ENCODE measurements around the gene ELOVL7. TPM values are rescaled to one million over a fixed set of nuclear protein-coding genes. Genes with fewer than 3 reads are reported as not detected.
"Not testable (repeated sequence)": the region's sequence is repeated elsewhere in the genome, so short reads cannot be mapped to it uniquely, and the experiment has no call there.

The ELOVL7 gene
- polyA plus RNA-seq, 5 donors: 1.8 to 5.0 (median 3.9) TPM

GRCh38 chr5:60797482-60798153 is 46.5 kb downstream of the ELOVL7 start:
- DNase-seq: no peak

DNA sequence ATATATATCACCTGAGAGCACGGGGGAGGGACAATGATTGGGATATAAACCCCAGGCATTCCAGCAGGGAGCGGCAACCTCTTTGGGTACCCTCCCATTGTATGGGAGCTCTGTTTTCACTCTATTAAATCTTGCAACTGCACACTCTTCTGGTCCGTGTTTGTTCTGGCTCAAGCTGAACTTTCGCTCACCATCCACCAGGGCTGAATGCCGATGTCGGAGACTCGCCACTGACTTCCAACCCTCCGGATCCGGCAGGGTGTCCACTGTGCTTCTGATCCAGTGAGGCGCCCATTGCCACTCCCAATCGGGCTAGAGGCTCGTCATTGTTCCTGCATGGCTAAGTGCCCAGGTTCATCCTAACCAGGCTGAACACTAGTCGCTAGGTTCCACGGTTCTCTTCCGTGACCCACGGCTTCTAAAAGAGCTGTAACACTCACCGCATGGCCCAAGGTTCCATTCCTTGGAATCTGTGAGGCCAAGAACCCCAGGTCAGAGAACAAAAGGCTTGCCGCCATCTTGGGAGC is 48.6 kb downstream of the ELOVL7 start:
- not testable (repeated sequence) for DNase-seq

GRCh38 chr5:60794691-60795090 is 49.4 kb downstream of the ELOVL7 start:
- DNase-seq: no peak

- DNase-seq: no peak
Measured at GRCh38 chr5:60792438-60792837, 51.6 kb downstream of the ELOVL7 start.

- no peak for DNase-seq
Measured at GRCh38 chr5:60789551-60789950, 54.5 kb downstream of the ELOVL7 start.

GRCh38 chr5:60788863-60789513 is 55.1 kb downstream of the ELOVL7 start:
- DNase-seq: no peak

- no peak for DNase-seq
Measured at GRCh38 chr5:60779466-60779865, 64.6 kb downstream of the ELOVL7 start.

DNA sequence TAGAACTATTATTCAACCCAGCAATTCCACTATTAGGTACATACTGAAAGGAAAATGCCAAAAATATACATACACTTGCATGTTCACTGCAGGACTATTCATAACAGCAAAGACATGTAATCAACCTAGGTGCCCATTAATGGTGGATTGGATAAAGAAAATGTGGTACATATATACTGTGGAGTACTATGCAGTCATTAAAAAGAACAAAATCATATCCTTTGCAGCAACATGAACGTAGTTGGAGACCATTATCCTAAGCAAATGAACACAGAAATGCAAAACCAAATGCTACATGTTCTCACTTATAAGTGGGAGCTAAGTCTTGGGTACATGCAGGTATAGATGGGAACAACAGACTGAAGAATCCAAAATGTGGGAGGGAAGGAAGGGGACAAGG is 67.7 kb downstream of the ELOVL7 start:
- no peak for DNase-seq

DNA sequence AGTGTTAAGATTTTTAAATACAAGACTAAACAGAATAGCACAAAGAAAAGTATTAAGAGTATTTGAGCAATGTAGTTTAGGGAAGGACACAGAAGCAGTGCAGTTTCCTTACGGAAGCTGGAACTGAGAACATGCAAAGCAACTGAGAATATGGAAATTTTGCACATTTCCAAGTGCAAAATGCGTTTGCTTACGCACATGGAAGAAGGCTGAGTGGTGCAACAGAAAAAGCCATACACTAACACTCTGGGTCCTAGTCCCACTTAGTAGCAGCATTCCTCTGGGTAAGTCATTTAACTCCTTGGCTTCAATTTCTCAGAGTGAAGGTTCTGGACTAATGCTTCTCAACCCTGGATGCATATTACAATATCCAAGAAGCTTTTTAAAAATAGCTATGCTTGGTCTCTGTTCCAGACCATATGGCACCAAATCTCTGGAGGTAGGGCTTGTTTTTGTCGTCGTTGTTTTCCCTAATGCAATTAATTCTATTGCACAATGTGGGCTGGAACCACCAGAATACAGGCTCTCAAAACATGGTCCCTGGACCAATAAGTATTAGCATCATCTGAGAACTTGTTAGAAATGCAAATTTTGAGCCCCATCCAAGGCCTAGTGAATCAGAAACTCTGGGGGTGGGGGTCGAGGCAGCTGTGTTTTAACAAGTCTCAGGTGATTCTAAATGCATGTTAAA is 78.9 kb downstream of the ELOVL7 start:
- DNase-seq: no peak

- no peak for DNase-seq
Measured at GRCh38 chr5:60763061-60763460, 81.0 kb downstream of the ELOVL7 start.

DNA sequence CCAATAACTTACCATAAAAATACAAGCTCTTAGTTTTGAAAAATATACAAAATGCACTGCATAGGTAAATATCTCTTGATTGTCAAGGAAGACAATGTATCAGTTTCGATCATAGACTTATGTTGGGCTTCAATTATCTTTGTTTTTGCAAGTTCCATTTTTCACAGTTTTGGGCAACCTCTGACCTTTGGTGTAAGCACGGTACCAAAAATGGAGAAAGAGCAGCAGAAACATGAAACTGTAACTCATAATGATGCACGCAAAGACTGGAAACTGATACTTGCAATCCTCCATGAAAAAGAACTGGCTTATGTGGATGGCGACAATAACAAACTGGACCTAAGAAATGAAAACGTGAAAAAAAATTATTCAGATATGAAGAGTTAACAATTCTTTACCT is 89.6 kb downstream of the ELOVL7 start:
- no peak for DNase-seq

- DNase-seq: no peak
Measured at GRCh38 chr5:60744682-60745081, 99.4 kb downstream of the ELOVL7 start.

- no peak for DNase-seq
Measured at GRCh38 chr5:60743511-60744314, 100.4 kb downstream of the ELOVL7 start.

- no peak for DNase-seq
Measured at GRCh38 chr5:60740322-60740721, 103.7 kb downstream of the ELOVL7 start.

DNA sequence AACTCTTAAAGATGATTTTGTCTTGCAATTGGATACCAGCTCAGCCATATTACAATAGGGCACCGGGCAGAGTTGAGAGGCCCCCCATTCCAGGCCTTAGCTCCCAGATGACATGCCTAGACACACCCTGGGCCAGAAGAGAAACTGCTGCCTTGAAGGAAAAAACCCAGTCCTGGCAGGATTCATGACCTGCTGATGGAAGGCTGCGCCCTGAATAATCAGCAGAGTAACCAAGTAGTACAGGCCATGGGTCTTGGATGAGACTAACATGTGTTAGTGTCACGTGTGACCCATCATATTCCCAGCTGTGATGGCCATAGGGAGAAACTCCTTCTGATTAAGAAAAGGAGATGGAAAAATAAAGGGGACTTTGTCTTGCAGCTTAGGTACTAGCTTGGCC is 105.1 kb downstream of the ELOVL7 start:
- no peak for DNase-seq

GRCh38 chr5:60738461-60738860 is 105.6 kb downstream of the ELOVL7 start:
- DNase-seq: no peak

- not testable (repeated sequence) for DNase-seq
Measured at GRCh38 chr5:60730858-60731257, 113.2 kb downstream of the ELOVL7 start.

- no peak for DNase-seq
Measured at GRCh38 chr5:60727033-60727679, 116.9 kb downstream of the ELOVL7 start.

DNA sequence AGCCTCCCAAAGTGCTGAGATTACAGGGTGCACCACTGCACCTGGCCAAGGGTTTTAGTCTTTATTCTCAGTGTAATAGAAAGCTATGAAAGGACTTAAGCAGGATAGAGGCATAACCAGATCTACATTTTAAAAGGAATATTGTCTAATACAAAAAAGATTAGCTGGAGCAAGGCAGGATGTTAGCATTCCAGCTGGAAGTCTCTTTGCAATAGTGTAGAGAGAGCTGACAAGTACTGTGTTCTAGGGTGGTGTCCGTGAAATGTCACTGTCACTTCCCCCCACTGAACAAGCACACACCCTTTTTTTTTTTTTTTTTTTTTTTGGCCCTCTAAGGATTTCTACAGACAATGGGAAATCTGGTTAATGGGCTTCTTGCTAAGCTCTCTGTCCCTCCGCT is 119.9 kb downstream of the ELOVL7 start:
- no peak for DNase-seq

DNA sequence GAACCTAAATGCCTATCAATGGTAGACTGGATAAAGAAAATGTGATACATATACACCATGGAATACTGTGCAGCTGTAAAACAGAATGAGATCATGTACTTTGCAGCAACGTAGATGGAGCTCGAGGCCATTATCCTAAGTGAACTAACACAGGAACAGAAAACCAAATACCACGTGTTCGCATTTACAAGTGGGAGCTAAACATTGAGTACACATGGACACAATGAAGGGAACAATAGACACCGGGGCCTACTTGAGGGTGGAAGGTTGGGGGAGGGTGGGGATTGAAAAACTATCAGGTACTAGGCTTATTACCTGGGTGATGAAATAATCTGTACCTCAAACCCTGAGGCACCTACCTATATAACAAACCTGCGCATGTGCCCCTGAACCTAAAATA is 121.7 kb downstream of the ELOVL7 start:
- DNase-seq: no peak

DNA sequence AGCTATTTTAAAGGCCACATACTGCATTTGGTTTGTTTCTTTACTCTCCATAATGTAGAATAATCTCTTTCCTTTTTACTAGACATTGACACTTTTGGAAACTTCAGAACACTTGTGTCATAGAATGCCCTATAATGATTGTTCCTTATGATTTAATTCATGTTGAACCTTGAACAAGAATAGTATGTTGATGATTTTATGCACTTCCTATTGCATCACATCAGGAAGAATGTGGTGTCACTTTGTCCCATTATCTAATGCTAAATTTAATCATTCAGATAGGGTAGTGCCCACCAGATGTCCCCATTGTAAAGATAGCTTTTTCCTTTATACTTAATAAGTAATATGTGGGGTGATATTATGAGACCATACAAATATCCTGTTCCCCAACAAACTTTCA is 124.7 kb downstream of the ELOVL7 start:
- DNase-seq: no peak
